ENCODE measurements around the gene MCC.

MCC gene

DNA sequence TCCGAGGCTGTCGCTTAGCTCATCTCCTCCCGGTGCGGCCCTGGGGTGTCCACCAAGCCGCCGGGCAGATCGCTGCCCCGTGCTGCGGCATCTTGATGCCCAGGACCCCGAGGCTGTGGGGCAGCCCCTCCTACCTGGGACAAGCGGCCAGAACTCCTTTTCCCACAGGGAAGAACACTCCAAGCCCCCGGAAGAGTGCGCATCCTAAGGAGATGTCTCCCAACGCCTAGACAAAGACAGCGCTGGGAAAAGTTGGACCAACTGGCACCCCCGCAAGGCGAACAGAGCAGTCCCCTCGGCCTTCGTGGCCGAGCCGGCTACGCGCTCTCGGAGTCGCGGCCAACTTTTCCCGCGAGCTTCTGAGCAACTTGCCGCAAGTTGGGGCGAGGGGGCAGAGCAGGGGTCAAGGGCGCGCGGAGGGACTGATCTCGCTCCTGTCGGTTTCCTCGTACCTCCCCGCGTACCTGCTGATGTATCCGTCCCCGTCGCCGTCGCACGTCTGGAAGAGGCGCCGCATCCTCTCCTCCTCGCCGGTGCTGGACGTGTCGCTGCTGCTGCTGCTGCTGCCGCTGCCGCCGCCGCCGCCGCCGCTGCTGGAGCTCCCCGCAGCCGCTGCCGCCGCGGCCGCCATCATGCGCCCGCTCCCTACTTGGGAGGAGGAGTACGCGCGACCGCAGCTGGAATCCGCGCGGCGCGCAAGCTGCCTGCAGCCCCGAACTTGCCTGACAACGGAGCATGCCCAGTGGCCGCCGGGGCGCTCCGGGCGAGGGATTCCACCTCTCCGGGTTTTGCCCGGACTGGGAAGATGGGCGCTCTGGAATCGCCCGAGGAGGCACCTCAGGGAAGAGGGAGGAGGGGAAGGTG lies at the start of gene MCC:
Gene MCC, minus strand, starts transcription at position 673 of the 864 bp plus-strand sequence.
- DNase-seq (ENCODE audit: low read depth): peak; percentile 54
- peak within 1 kb of the TSS; percentile 63 for H3K4me3 ChIP-seq (ENCODE audit: low read length)
- TF ChIP-seq, protein P1, sequence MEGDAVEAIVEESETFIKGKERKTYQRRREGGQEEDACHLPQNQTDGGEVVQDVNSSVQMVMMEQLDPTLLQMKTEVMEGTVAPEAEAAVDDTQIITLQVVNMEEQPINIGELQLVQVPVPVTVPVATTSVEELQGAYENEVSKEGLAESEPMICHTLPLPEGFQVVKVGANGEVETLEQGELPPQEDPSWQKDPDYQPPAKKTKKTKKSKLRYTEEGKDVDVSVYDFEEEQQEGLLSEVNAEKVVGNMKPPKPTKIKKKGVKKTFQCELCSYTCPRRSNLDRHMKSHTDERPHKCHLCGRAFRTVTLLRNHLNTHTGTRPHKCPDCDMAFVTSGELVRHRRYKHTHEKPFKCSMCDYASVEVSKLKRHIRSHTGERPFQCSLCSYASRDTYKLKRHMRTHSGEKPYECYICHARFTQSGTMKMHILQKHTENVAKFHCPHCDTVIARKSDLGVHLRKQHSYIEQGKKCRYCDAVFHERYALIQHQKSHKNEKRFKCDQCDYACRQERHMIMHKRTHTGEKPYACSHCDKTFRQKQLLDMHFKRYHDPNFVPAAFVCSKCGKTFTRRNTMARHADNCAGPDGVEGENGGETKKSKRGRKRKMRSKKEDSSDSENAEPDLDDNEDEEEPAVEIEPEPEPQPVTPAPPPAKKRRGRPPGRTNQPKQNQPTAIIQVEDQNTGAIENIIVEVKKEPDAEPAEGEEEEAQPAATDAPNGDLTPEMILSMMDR (conservative IDR thresholded peaks at IDR 0.05; ENCODE audit: low read depth, low read length): no peak

DNA sequence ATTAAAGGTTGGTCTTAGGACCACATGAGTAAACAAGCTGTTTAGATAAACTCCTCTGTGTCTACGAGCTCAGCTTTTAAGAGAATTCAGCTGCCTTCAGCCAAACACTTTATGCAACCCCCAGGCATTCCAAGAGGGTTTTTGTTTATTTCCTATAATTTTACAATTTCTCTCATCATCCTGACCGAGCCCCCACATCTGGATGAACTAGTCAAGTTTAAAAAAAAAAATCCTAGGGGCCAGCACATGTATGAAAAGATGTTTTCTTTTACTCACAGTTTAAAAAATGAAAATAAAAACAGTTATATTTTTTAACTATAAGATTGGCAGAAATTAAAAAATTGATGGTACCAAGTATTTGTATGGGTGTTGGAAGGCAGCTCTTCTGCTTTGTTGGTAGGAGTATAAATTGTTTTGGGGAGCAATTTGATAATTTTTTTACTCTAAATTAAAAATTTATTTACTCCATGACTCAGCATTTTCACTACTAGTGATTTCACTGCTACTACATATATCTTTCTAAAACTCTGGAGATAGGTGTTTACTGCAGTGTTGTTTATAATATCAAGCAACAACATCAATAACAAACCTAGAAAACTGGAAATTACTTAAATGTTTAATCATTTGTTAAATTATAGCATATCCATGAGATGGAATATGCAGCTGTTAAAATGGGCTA lies 43.4 kb upstream of the MCC start:
- no peak for DNase-seq (ENCODE audit: low read depth)

DNA sequence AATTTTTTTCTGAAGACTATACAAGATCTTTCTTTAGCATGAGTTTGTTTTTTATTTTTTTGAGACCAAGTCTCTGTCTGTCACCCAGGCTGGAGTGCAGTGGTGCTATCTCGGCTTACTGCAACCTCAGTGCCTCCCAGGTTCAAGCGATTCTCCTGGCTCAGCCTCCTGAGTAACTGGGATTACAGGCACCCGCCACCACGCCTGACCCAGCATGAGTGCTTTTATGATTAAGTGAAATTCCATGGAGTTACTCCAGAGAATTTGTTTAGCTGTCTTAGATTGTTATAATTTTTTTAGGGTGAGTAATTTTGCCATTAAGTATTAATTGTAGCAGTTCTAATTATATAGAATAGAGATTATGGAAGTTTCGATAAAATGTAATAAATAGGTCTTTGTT lies 39.5 kb upstream of the MCC start:
- TF ChIP-seq, protein P1 (conservative IDR thresholded peaks at IDR 0.05; ENCODE audit: low read depth, low read length): no peak
- H3K4me3 ChIP-seq (ENCODE audit: low read length): no peak overlapping the region
- no peak for DNase-seq (ENCODE audit: low read depth)

More for the DNA sequence above, 43.4 kb upstream of the MCC start:
- H3K4me3 ChIP-seq (ENCODE audit: low read length): no peak overlapping the region
- TF ChIP-seq, protein P1 (conservative IDR thresholded peaks at IDR 0.05; ENCODE audit: low read depth, low read length): no peak

DNA sequence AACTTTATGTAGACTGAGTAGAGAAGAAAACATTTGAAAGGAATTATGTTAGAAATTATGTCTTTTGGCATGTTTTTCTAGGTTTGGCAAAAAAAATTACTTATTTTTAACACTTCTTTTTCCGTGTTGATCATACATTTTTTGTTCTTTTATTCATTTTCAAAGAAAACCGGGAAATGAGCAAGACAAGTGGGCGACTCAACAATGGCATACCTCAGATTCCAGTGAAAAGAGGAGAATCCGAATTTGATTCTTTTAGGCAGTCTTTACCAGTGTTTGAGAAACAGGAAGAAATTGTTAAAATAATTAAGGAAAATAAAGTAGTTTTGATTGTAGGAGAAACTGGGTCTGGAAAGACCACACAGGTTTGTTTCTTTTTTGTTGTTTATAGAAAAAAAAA lies 38.2 kb upstream of the MCC start:
- no peak for DNase-seq (ENCODE audit: low read depth)
- H3K4me3 ChIP-seq (ENCODE audit: low read length): no peak overlapping the region
- TF ChIP-seq, protein P1 (conservative IDR thresholded peaks at IDR 0.05; ENCODE audit: low read depth, low read length): no peak

DNA sequence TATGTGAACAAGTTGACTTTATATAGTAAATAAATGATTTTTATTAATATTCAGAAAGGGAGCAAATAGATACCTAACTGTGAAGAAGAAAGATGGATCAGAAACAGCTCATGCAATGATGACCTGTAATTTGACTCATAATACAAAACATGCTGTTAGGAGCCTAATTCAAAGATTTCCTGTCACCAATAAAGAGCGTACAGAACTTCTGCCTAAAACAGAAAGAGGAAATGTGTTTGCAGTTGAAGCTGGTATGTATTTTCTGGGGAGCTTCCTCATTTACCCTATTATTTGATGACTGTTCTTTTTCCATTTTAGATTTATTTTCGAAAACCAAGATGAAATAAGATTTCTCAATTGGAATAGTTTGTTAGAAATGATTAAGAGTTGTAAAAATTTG lies 36.7 kb upstream of the MCC start:
- DNase-seq (ENCODE audit: low read depth): no peak
- TF ChIP-seq, protein P1 (conservative IDR thresholded peaks at IDR 0.05; ENCODE audit: low read depth, low read length): no peak
- no peak overlapping the region for H3K4me3 ChIP-seq (ENCODE audit: low read length)

DNA sequence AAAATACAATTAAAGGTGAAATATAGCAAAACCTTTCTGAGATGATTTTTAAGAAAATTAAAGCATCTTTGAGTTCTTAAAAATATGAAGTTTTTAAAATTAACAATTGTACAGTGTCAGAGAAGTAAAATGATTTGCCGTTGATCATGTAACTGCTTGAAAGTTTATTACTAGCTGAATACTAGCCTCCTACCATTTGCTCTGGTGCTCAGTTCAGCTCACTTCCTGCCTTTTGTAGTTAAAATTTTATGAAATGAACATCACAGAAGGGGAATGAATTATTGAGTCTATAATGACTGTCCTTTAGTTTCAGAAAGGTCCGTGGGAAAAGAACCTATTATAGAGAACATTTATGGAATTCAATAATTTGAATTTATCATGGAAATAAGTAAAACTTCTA lies 34.9 kb upstream of the MCC start:
- TF ChIP-seq, protein P1 (conservative IDR thresholded peaks at IDR 0.05; ENCODE audit: low read depth, low read length): no peak
- DNase-seq (ENCODE audit: low read depth): no peak
- no peak overlapping the region for H3K4me3 ChIP-seq (ENCODE audit: low read length)
